GM12878 (cell line): ENCODE results near the gene EVC. TPM values are rescaled to one million over a fixed set of nuclear protein-coding genes. Genes with fewer than 3 reads are reported as not detected.
A peak's percentile ranks its signal among the peaks of the same experiment; 100 is the strongest.

ENCODE experiments used
- ATAC-seq: fragments of 200-7000 bp; cut with Tn5 transposase; 3 replicates; pipeline ENCODE4 v1.9.1; 2020; ENCODE audit warnings: mild to moderate bottlenecking, moderate library complexity
- BruUV-seq: library from RNA; stranded (reverse); fragments of 400-500 nt; replicated peaks from 2 replicates; lab custom pipeline; 2021; lab: Mats Ljungman, UMichigan
- CTCF ChIA-PET: fragments of 300-600 bp; sonication (Branson Sonifier 250); formaldehyde crosslinking; extraction: SDS; loops from one replicate; lab custom pipeline; 2021; ENCODE audit warnings: inconsistent platforms; lab: Yijun Ruan, JAX
- POLR2A ChIA-PET: fragments of 350-600 bp; formaldehyde crosslinking; extraction: SDS; loops from one replicate; lab custom pipeline; 2021; ENCODE audit warnings: inconsistent platforms; lab: Charles Lee
- RAD21 ChIA-PET: fragments of 300-600 bp; sonication (Branson Sonifier 250); formaldehyde crosslinking; loops from one replicate; lab custom pipeline; 2023; ENCODE audit warnings: antibody characterized with exemption; ENCODE audit not compliant: unreplicated experiment; lab: Charles Lee
- SMC1A ChIA-PET: fragments of 300-600 bp; sonication (Branson Sonifier 250); formaldehyde crosslinking; loops from one replicate; lab custom pipeline; 2023; ENCODE audit not compliant: unreplicated experiment, uncharacterized antibody; lab: Charles Lee
- DNase-seq: peaks from one replicate; pipeline ENCODE4 v3.0.0-alpha.2; 2011; ENCODE audit warnings: low read depth, low spot score
- FAIRE-seq: peaks from 3 replicates; lab custom pipeline; 2011; peaks lifted over from hg19 to GRCh38; lab: Jason Lieb, UNC
- H2AFZ ChIP-seq: 2 replicates; pipeline ENCODE4 v1.6.0; 2011; ENCODE audit warnings: low read depth, low read length, control low read depth; ENCODE audit not compliant: control insufficient read depth
- H3K27ac ChIP-seq: 2 replicates; pipeline ENCODE4 v1.5.1; 2011; ENCODE audit warnings: control low read depth; ENCODE audit not compliant: control insufficient read depth, insufficient read depth
- H3K27me3 ChIP-seq, 2 experiments: replicated peaks in 1 of 2; 2 replicates each; pipeline versions ENCODE4 v1.6.0 to v1.6.1; 2011; ENCODE audit warnings: low read length in 1 of 2; ENCODE audit not compliant: control insufficient read depth in 2 of 2, insufficient read depth in 2 of 2
- H3K36me3 ChIP-seq, 2 experiments: 2 replicates each; pipeline ENCODE4 v1.5.1; 2011; ENCODE audit warnings: low read length in 1 of 2; ENCODE audit not compliant: control insufficient read depth in 2 of 2, insufficient read depth in 2 of 2
- H3K4me1 ChIP-seq: 2 replicates; pipeline ENCODE4 v1.6.1; 2011; ENCODE audit warnings: mild to moderate bottlenecking, low read length, moderate library complexity, mixed read lengths; ENCODE audit not compliant: control insufficient read depth, insufficient read depth
- H3K4me2 ChIP-seq: 2 replicates; pipeline ENCODE4 v1.6.0; 2011; ENCODE audit warnings: control low read depth; ENCODE audit not compliant: control insufficient read depth, insufficient read depth
- H3K4me3 ChIP-seq: fragments of 200-600 bp; sonication (generic); 2 replicates; pipeline ENCODE4 v1.5.1; 2016
- H3K79me2 ChIP-seq: 2 replicates; pipeline ENCODE4 v1.6.0; 2011; ENCODE audit warnings: low read length; ENCODE audit not compliant: control insufficient read depth, insufficient read depth
- H3K9ac ChIP-seq: 2 replicates; pipeline ENCODE4 v1.8.0; 2011; ENCODE audit warnings: low read length, control low read depth, mixed read lengths; ENCODE audit not compliant: control insufficient read depth, insufficient read depth
- H3K9me3 ChIP-seq: replicated peaks from 3 replicates; pipeline ENCODE4 v1.5.1; 2011; ENCODE audit warnings: mild to moderate bottlenecking, low read length; ENCODE audit not compliant: control insufficient read depth, insufficient read depth
- H4K20me1 ChIP-seq: 2 replicates; pipeline ENCODE4 v1.6.0; 2011; ENCODE audit not compliant: control insufficient read depth, insufficient read depth
- CUX1 ChIP-seq: IDR thresholded peaks from 2 replicates; pipeline ENCODE4 v1.6.1; 2012; ENCODE audit warnings: improper control_type of control experiment, low read depth, low read length; ENCODE audit not compliant: insufficient replicate concordance
- EED ChIP-seq: sonication (generic); IDR thresholded peaks from 2 replicates; pipeline ENCODE4 v1.6.1; 2016; ENCODE audit warnings: antibody characterized with exemption, low read depth
- HCFC1 ChIP-seq: fragments of 150-350 bp; IDR thresholded peaks from 2 replicates; pipeline ENCODE4 v1.6.1; 2014; ENCODE audit warnings: low read length
- IKZF1 ChIP-seq: fragments of 450-650 bp; conservative IDR thresholded peaks from 2 replicates; pipeline ENCODE4 v1.6.1; 2017; ENCODE audit warnings: antibody characterized with exemption, mild to moderate bottlenecking
- KDM1A ChIP-seq: fragments of 200-600 bp; sonication (generic); IDR thresholded peaks from 2 replicates; pipeline ENCODE4 v1.6.1; 2016; ENCODE audit warnings: borderline replicate concordance
- NFXL1 ChIP-seq: fragments of 450-650 bp; IDR thresholded peaks from 2 replicates; pipeline ENCODE4 v1.6.1; 2017; ENCODE audit warnings: antibody characterized with exemption, mild to moderate bottlenecking, borderline replicate concordance
- RAD21 ChIP-seq: IDR thresholded peaks from 2 replicates; pipeline ENCODE4 v1.6.1; 2011; ENCODE audit warnings: mild to moderate bottlenecking, low read depth, low read length, moderate library complexity; ENCODE audit not compliant: insufficient read depth
- RCOR1 ChIP-seq: conservative IDR thresholded peaks from 2 replicates; pipeline ENCODE4 v1.6.1; 2012; ENCODE audit warnings: low read depth, low read length, improper control_type of control experiment
- RELB ChIP-seq: fragments of 450-650 bp; IDR thresholded peaks from 2 replicates; pipeline ENCODE4 v1.6.1; 2017; ENCODE audit warnings: low read depth, mild to moderate bottlenecking, moderate library complexity
- RUNX3 ChIP-seq: IDR thresholded peaks from 2 replicates; pipeline ENCODE4 v1.6.1; 2012; ENCODE audit warnings: low read length, inconsistent platforms
- ZNF687 ChIP-seq: fragments of 450-650 bp; IDR thresholded peaks from 2 replicates; pipeline ENCODE4 v1.6.1; 2017; ENCODE audit warnings: mild to moderate bottlenecking, moderate library complexity
- WGBS: methylation state at CpG from one replicate; pipeline ENCODE4 v1.1.6; 2016; ENCODE audit warnings: low lambda C conversion rate; ENCODE audit not compliant: insufficient replicate concordance, insufficient coverage; ENCODE audit errors: missing lambda C conversion rate; 5-methylcytosine and 5-hydroxymethylcytosine counted together
- in situ Hi-C: fragments of 300-500 bp; cut with MboI; formaldehyde crosslinking; loops from 9 replicates; pipeline ENCODE4 v1.14.3; 2018; ENCODE audit warnings: mixed read lengths
- intact Hi-C: fragments of 100-400 bp; cut with micrococcal nuclease; formaldehyde crosslinking; loops from one replicate; pipeline ENCODE4 v1.14.2; 2022; ENCODE audit not compliant: unreplicated experiment
- polyA plus RNA-seq, 11 experiments: library from polyadenylated mRNA; depleted of rRNA in 4 of 11; unstranded in 6 of 11; stranded (reverse) in 5 of 11; fragments of >200 nt; fragmentation: Nextera tagmentation in 4 of 11; fragmentation: Illumina TruSeq in 1 of 11; extraction: Ambion mirVana in 4 of 11; extraction: Trizol in 1 of 11; gene quantifications; 1 replicate in 1 of 11; 2 replicates in 10 of 11; pipeline versions ENCODE4 v1.2.1 to v1.2.3, GENCODE V29; 2011 to 2016; ENCODE audit warnings: inconsistent platforms in 2 of 11, missing spikeins in 2 of 11, low read depth in 1 of 11
- total RNA-seq, 4 experiments: library from RNA; depleted of rRNA in 3 of 4; stranded (reverse); fragments of >200 nt in 3 of 4; fragmentation: Illumina TruSeq in 1 of 4; extraction: Trizol in 1 of 4; gene quantifications; 2 replicates each; pipeline versions ENCODE4 v1.2.1 to v1.2.3, GENCODE V29; 2013 to 2021

EVC gene
- total and polyA plus RNA-seq, 10 of the 15 experiments (the other 5 are each of a cell fraction or from before 2014, with no cell fraction given): 0.87 to 55.9 (median 15.6) TPM

- TF ChIP-seq RELB (no peak), KDM1A (no peak), RUNX3 (no peak), HCFC1 (no peak), NFXL1 (no peak), RAD21 (no peak)
Observed at GRCh38 chr4:5707366-5707765, 3.6 kb upstream of the EVC start (continued).

GRCh38 chr4:5707778-5708448 lies 3.1 kb upstream of the EVC start:
- SMC1A ChIA-PET: interaction anchor here (1.0 to 2.7 kb wide), 3 partner anchors 11 to 26 kb away, joined by 3 to 10 read pairs (median 3); no protein-coding TSS in a partner anchor
- RAD21 ChIA-PET: interaction anchor here (1.2 to 3.3 kb wide), 3 partner anchors 8 to 77 kb away, joined by 3 to 11 read pairs (median 5); no protein-coding TSS in a partner anchor
- TSS peak; percentile 57 for BruUV-seq
- Histone ChIP-seq H3K9me3 (no peaks in the 10 kb centered on the region; the same call in 2 of the 3 replicates), H3K9ac (peak overlapping the region; percentile 61), H2AFZ (peak overlapping the region; percentile 56)
- 16% methylated on average over 37 of the region's 41 CpGs for WGBS
- POLR2A ChIA-PET: no interaction called here
- TF ChIP-seq CUX1: no peak
- TF ChIP-seq IKZF1: peak; percentile 47
- no peak for TF ChIP-seq RCOR1
- TF ChIP-seq EED: 0 out of 2 replicates have a peak, but pooled peaks have one; percentile 13
- 0 out of 2 replicates have a peak, but pooled peaks have one; percentile 23 for TF ChIP-seq ZNF687
- TF ChIP-seq, all 136 proteins: peak for 3
- no peaks in the 10 kb centered on the region for H3K36me3 ChIP-seq
- peak overlapping the region; percentile 64 for H3K4me3 ChIP-seq
- H3K4me1 ChIP-seq: peaks cover 11% of the 10 kb centered on the region
- DNase-seq (no peak), ATAC-seq (peak; percentile 16), FAIRE-seq (no peak)
- H4K20me1 ChIP-seq: no peaks in the 10 kb centered on the region
- in situ Hi-C loops (no loop called here), intact Hi-C loops (no loop called here)
- H3K27me3 ChIP-seq: no peaks in the 10 kb centered on the region
- peak overlapping the region; percentile 46; the same call in 1 of the 2 replicates for H3K27ac ChIP-seq
- H3K4me2 ChIP-seq: peak overlapping the region; percentile 40
- CTCF ChIA-PET: interaction anchor here (0.7 kb wide), 1 partner anchor 309 kb away, joined by 3 read pairs; no protein-coding TSS in a partner anchor
- H3K79me2 ChIP-seq: peaks cover 10% of the 10 kb centered on the region
